Measurements from ENCODE around the gene C1orf52.

DNA sequence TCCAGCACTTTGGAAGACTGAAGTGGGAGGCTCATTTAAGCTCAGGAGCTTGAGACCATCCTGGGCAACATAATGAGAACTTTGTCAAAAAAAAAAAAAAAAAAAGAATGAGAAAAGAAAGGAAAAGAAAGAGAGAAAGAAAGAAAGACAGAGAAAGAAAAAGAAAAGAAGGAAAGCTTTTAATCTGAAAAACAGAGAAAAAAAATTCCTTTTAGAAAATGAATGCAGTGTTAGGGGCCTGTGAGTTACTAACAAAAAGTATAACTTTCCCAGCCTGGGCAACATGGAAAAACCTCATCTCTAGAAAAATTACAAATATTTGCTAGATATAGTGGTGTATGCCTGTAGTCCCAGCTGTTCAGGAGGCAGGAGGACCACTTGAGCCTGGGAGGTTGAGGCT lies 42.8 kb downstream of the C1orf52 start:
- TF ChIP-seq, protein P1, sequence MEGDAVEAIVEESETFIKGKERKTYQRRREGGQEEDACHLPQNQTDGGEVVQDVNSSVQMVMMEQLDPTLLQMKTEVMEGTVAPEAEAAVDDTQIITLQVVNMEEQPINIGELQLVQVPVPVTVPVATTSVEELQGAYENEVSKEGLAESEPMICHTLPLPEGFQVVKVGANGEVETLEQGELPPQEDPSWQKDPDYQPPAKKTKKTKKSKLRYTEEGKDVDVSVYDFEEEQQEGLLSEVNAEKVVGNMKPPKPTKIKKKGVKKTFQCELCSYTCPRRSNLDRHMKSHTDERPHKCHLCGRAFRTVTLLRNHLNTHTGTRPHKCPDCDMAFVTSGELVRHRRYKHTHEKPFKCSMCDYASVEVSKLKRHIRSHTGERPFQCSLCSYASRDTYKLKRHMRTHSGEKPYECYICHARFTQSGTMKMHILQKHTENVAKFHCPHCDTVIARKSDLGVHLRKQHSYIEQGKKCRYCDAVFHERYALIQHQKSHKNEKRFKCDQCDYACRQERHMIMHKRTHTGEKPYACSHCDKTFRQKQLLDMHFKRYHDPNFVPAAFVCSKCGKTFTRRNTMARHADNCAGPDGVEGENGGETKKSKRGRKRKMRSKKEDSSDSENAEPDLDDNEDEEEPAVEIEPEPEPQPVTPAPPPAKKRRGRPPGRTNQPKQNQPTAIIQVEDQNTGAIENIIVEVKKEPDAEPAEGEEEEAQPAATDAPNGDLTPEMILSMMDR (IDR thresholded peaks at IDR 0.05) = no peak
- TF ChIP-seq POLR2AphosphoS5 (IDR thresholded peaks at IDR 0.05; ENCODE audit: low read depth, low read length) (no peak), SIN3A (IDR thresholded peaks at IDR 0.05; ENCODE audit: borderline replicate concordance, insufficient read depth, low read depth, low read length) (no peak), TCF7L2 (IDR thresholded peaks at IDR 0.05; ENCODE audit: low read depth, low read length) (no peak)
- TF ChIP-seq, protein P2, sequence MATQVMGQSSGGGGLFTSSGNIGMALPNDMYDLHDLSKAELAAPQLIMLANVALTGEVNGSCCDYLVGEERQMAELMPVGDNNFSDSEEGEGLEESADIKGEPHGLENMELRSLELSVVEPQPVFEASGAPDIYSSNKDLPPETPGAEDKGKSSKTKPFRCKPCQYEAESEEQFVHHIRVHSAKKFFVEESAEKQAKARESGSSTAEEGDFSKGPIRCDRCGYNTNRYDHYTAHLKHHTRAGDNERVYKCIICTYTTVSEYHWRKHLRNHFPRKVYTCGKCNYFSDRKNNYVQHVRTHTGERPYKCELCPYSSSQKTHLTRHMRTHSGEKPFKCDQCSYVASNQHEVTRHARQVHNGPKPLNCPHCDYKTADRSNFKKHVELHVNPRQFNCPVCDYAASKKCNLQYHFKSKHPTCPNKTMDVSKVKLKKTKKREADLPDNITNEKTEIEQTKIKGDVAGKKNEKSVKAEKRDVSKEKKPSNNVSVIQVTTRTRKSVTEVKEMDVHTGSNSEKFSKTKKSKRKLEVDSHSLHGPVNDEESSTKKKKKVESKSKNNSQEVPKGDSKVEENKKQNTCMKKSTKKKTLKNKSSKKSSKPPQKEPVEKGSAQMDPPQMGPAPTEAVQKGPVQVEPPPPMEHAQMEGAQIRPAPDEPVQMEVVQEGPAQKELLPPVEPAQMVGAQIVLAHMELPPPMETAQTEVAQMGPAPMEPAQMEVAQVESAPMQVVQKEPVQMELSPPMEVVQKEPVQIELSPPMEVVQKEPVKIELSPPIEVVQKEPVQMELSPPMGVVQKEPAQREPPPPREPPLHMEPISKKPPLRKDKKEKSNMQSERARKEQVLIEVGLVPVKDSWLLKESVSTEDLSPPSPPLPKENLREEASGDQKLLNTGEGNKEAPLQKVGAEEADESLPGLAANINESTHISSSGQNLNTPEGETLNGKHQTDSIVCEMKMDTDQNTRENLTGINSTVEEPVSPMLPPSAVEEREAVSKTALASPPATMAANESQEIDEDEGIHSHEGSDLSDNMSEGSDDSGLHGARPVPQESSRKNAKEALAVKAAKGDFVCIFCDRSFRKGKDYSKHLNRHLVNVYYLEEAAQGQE (IDR thresholded peaks at IDR 0.05; ENCODE audit: insufficient read depth in 1 of 2, low read depth in 2 of 2, low read length in 1 of 2) = no peak
